Heart left ventricle (tissue), 13 donors: ENCODE results near the gene ACTR3C.

ENCODE experiments used
- POLR2A ChIP-seq, 2 donors: fragments of 450-650 bp; IDR thresholded peaks; one replicate each; pipeline ENCODE4 v1.6.1; 2017; ENCODE audit warnings: antibody characterized with exemption in 2 of 2, mild to moderate bottlenecking in 2 of 2, moderate library complexity in 2 of 2
- TF ChIP-seq, protein P1 (sequence below), 12 donors: fragments of 200-600 bp; sonication (generic) in 4 of 12; IDR thresholded peaks; one replicate each; pipeline versions ENCODE4 v1.5.0 to v1.8.0; 2018 to 2022; ENCODE audit warnings: antibody characterized with exemption in 12 of 12, mild to moderate bottlenecking in 5 of 12
- donor health status: ischemic (EF 13 %, LVEDD 7.1; RV severe dilation, severe dysfunction).
- donor health status: DM: no; HTN: yes; CAD: no.
- donor health status: DM: no; HTN: no; CAD: no.
- donor health status: ischemic (EF 25% LVEDD 6.9; RV normal size, moderate dysfunction).
- donor health status: ischemic (EF 25% LVEDD 5.7; RV mildly dilated, moderate dysfunction).
- donor health status: ischemic (EF 35%, LVEDD 5.7; RV mildly dilated, moderate dysfunction).
- donor health status: nonischemic (EF 11% LVEDD 7.7; RV severe dilation, severe dysfunction).
- donor health status: DM: yes; HTN: yes; CAD: no.
- donor health status: PGD.
- donor health status: ischemic (EF 29% LVEDD 5.4; RV normal size, mild dysfunction).
- donor health status: nonischemic (EF 23%, LVEDD 6.1; RV moderate dilation, normal function).

- TF ChIP-seq, protein P1, sequence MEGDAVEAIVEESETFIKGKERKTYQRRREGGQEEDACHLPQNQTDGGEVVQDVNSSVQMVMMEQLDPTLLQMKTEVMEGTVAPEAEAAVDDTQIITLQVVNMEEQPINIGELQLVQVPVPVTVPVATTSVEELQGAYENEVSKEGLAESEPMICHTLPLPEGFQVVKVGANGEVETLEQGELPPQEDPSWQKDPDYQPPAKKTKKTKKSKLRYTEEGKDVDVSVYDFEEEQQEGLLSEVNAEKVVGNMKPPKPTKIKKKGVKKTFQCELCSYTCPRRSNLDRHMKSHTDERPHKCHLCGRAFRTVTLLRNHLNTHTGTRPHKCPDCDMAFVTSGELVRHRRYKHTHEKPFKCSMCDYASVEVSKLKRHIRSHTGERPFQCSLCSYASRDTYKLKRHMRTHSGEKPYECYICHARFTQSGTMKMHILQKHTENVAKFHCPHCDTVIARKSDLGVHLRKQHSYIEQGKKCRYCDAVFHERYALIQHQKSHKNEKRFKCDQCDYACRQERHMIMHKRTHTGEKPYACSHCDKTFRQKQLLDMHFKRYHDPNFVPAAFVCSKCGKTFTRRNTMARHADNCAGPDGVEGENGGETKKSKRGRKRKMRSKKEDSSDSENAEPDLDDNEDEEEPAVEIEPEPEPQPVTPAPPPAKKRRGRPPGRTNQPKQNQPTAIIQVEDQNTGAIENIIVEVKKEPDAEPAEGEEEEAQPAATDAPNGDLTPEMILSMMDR (IDR thresholded peaks at IDR 0.05): no peak
- TF ChIP-seq POLR2A (IDR thresholded peaks at IDR 0.05): no peak
Observed at GRCh38 chr7:150311146-150311545, 12.2 kb downstream of the ACTR3C start.
